Stimulated activated CD4-positive, alpha-beta T cell treated with anti-CD3 and anti-CD28 coated beads, Interleukin-1b, Interleukin-23, amount 100 ng/mL, for 48 hours (primary cell): ENCODE data around the gene METAP1.
"Not testable (repeated sequence)": the region's sequence is repeated elsewhere in the genome, so short reads cannot be mapped to it uniquely, and the experiment has no call there.

ENCODE experiments used
- DNase-seq: peaks from one replicate; pipeline ENCODE4 v3.0.0-alpha.2; 2020

The METAP1 gene

DNA sequence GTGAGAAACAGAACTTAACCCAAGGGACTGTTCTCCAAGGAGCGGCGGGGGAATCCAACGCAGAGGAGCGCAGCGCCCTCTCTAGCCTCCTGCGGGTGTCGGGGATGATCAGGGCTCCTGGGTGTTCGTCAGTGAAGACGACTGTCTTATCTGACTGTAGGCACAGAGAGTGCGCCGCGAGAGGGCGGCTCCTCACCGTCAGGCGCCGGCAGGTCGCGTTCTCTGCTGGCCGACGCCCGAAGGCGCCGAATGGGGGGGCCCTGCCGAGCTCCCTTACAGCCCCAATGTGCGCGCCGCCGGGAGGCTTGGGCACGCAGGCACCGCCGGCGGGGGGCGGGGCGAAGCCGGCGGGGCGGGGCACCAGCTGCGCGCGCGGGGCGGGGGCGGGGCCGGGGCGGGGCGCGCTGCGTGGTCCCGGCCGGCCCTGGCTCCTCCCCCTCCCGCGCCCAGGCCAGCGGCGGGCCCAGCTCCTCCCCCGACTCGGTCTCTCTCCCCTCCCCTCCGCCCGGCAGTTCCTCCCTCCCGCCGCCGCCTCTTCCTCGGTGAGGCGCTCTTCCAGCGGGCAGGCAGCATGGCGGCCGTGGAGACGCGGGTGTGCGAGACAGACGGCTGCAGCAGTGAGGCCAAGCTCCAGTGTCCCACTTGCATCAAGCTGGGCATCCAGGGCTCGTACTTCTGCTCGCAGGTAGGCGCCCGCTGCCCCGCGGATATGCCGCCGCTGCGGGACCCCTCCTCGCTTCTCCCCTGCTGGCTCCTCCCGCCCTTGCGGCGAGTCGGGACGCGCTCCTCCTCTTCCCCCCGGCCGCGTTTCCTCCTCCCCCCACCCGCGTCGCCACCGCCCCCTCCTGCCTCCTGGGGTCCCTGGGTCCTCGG, at the start of gene METAP1:
METAP1 (plus strand) TSS at position 539 of the 873 bp plus-strand sequence; CDS start at position 572, 33 bp downstream.
- peak; percentile 97 for DNase-seq

DNA sequence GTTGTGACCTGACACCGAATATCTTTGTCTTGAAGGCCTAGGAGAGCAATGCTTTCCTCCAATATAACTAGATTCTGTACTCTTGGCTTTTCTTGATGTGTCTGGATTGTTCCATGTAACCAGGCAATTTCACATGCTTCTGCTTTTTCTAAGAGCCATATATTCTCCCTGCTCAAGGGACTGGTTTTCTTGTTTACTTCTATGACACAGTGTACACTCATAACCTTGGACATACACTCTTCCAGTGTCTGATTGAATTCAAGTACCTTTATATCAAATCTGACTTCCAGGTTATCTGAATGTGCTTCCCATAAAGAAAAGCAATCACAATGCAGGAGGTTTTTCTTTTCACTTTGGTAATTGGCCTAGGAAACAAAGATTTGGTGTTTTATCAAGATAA, 49.2 kb upstream of the METAP1 start:
- no peak for DNase-seq

GRCh38 chr4:98950925-98951324, 44.6 kb upstream of the METAP1 start:
- no peak for DNase-seq

GRCh38 chr4:98951710-98952109, 43.8 kb upstream of the METAP1 start:
- no peak for DNase-seq

DNA sequence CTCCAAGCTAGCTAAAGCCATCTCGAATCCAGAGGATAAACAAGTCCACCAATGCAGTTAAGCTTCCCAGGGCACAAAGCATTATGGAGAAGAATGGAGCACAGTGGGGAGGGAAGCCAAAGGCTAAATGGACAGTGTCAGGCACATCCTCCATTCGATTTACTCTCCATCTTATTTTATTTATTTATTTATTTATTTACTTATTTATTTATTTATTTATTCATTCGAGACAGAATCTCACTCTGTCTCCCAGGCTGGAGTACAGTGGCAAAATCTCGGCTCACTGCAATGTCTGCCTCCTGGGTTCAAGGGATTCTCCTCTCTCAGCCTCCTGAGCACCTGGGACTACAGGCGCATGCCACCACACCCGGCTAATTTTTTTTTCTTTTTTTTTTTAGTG, 40.3 kb upstream of the METAP1 start:
- DNase-seq: no peak

DNA sequence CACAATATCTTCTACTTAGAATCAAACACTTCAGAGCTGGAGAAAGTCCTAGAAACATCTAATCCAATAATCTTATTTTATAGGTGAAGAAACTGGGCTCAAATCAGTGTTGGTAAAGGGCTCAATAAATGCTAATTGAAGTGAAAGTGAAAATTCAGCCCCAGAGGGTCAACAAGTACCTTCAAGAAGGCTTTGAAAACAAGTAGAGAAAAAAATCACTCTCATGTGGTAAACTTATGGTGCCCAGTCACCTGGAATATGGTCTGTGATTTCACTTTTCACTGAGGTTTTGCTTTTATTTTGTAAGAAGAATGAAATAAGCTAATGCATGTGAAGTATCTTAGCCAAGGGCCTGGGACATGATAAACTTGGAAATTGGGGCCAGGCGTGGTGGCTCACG, 37.5 kb upstream of the METAP1 start:
- DNase-seq: no peak

DNA sequence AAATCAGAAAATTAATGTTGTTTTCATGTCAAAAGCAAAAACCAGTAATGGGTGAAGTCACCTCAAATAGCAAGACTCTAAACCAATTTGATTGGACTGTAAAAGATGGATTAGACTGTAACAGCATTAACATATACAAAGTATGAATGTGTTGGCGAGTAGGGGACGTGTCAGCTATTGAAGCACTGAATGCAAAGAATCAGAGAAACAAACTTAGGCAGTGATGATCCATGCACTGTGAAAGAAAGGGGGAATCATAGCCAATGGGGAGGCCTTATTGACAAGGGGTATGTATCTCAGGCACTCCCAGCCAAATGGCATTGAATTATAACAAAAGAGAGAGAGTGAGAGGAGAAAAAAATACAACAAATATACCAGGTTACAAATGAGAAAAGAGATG, 36.1 kb upstream of the METAP1 start:
- no peak for DNase-seq

DNA sequence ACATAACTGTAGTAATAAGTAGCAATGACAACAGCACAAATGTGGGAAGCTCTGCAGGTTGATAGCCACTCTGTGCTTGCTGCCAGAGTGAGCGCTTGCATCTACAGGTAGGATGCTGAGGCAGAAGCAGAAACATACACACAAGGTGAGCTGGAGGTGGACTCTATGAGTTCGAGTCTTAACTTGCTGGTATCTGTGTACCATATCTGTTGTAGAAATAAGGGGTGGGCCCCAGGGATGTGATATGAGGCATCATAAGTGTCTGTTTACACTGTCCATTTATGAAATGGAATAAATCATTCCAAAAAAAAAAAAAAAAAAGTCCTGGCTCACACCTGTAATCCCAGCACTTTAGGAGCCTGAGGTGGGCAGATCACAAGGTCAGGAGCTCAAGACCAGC, 33.8 kb upstream of the METAP1 start:
- no peak for DNase-seq

DNA sequence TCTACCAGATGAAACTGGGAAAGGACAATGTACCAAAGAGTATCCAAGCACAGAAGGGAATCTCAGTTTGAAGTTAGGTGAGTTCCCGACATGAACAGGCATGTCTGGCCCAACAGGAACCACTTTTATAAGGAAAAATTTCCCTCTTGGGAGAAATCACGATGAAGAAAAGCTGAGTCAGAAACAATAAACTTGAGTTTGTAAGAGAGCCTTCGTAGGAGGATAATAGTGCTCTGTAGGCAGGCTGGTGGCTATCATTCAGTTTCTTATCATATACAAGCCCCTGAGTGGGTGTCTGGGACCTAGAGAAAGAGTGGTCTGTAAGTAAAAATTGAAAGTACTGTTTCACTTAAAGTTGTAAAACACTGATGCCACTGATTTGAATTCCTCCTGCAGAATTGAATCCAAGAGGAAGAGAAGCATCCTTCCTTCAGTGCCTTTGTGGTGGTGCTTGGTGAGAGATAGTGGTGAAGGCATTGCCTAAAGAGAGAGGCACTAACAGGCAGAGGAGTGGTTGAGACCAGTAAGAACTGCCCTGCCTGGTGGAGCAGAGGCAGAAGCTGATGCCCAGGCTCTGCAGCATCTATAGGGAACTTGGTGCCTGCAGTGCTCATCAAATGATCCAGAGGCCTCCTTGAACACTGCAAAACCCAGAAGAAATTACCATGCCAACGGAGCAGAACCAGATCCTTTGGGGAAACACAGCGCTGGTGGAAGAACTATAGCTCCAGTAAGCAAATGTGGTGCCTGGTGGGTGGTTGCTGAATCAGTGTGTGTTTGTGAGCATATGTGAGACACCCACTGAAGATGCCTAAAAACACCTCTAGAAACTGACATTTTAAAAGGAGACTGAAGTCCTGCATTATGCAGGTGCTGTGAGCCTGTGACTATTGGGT, 31.7 kb upstream of the METAP1 start:
- no peak for DNase-seq

DNA sequence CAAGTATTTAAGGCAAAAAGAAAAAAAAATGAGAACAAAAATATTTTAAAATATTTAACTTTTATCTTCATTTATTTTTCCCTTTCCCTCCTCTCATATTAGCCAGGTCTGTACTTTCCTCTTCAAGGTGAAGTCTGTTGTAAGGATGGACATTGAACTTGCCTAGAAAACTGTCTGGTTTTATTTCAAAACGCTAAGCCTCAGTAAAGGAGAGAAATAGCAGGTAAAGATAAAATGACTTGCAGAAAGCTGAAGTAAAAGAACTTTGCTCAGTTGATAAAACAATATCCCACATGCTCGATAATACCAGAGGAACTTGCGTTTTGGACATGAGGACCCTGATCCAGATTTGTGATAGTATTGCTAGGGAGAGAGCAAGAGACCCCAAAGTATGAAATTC, 28.6 kb upstream of the METAP1 start:
- no peak for DNase-seq

DNA sequence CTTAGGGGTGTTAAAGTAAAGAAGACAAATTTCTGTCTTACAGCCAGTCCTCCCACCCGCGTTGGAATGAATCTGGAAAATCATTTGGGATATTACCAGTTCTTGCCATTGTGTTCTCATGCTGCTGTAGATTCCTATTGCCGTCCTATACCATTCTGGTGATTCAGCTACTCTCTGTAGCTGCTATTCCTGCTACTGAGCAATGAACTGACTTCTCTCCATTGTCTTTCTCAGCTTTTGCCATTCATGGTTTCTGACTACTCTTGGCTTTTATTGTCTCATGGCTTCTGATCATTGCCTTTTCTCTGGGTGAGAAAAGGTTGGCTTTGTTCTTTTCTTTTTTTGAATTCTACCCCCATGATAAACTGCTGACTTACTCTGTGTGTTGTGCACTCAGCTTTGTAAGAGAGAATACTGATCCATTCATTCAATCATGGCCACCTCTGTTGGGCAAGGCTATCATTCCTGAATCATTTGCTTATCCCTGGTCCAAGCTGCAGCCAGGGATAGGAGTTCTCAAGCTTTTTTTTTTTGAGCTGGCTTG, 27.7 kb upstream of the METAP1 start:
- DNase-seq: no peak

GRCh38 chr4:98969878-98970785, 25.4 kb upstream of the METAP1 start:
- DNase-seq: no peak

GRCh38 chr4:98976716-98977115, 18.8 kb upstream of the METAP1 start:
- no peak for DNase-seq

DNA sequence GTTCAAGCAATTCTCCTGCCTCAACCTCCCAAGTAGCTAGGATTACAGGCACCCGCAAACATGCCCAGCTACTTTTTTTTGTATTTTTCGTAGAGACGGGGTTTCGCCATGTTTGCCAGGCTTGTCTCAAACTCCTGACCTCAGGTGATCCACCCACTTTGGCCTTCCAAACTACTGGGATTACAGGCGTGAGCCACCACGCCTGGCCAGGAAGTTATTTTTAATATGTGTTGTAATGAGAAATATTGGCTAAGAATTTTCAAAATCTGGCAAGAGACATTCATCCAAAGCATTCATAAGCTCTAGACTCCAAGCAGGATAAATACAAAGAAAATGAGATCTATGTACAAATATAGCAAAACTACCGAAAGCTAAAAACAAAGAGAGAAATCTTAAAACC, 18.0 kb upstream of the METAP1 start:
- DNase-seq: no peak

- no peak for DNase-seq
These were observed 7.8 kb upstream of the METAP1 start for GRCh38 chr4:98987720-98988119.

GRCh38 chr4:98992835-98993234, 2.7 kb upstream of the METAP1 start:
- DNase-seq: not testable (repeated sequence)

DNA sequence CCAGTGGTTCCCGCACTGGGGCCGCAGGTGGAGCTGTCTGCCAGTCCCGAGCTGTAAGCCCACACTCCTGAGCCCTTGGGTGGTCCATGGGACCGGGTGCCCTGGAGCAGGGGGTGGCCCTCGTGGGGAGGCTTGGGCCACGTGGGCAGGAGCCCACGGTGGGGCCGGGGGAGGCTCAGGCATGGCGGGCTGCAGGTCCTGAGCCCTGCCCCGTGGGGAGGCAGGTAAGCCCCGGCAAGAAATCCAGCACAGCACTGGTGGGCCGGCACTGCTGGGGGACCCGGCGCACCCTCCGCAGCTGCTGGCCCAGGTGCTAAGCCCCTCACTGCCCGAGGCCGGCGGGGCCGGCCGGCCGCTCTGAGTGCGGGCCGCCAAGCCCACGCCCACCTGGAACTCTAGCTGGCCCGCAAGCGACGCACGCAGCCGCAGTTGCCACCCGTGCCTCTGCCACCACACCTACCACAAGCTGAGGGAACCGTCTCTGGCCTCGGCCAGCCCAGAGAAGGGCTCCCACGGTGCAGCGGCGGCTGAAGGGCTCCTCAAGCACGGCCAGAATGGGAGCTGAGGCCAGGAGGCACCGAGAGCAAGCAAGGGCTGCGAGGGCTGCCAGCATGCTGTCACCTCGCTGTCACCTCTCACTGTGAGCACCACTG, 2.0 kb upstream of the METAP1 start:
- DNase-seq: no peak

- no peak for DNase-seq
These were observed 893 bp upstream of the METAP1 start for GRCh38 chr4:98994474-98995182.

GRCh38 chr4:98996056-98996764, 689 bp downstream of the METAP1 start:
- peak; percentile 30 for DNase-seq

DNA sequence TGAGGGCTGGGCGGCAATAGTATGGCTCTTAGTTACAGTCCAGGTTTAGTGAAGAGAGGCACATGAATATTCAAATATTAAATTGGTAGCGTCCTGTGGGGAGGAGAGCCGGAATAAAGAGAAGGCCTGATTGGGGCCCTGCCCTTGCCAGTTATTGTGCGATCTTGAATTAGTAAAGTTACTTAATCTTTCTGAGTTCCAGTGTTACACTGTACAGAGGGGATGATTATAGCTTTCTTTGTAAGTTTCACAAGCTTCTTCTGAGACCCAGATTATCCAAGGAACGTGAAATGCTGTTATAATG, 1.2 kb downstream of the METAP1 start:
- no peak for DNase-seq

- DNase-seq: no peak
These were observed 1.6 kb downstream of the METAP1 start for GRCh38 chr4:98997166-98997565.
